Measurements from ENCODE around the gene COL26A1.

Gene COL26A1

GRCh38 chr7:101535351-101535751 is 172.7 kb downstream of the COL26A1 start:
- H3K9ac ChIP-seq (ENCODE audit: low read length in 5 of 5), result no peak overlapping the region
- H3K9me3 ChIP-seq (ENCODE audit: control insufficient read depth in 5 of 5, low read length in 5 of 5), result peaks cover 0 to 5% (median 3%) of the 10 kb centered on the region in 5 donors
- no peaks in the 10 kb centered on the region for H3K36me3 ChIP-seq (ENCODE audit: control insufficient read depth in 5 of 5, insufficient read depth in 5 of 5, low read length in 5 of 5)
- H3K27ac ChIP-seq (ENCODE audit: low read depth, low read length), result no peak overlapping the region
- no peak overlapping the region for H3K4me3 ChIP-seq (ENCODE audit: low read depth in 1 of 5, low read length in 5 of 5)
- peaks cover 0 to 18% (median 10%) of the 10 kb centered on the region in 5 donors for H3K4me1 ChIP-seq (ENCODE audit: control insufficient read depth in 5 of 5, insufficient read depth in 5 of 5, low read length in 5 of 5)
- peaks cover 0 to 4% (median 0%) of the 10 kb centered on the region in 5 donors for H3K27me3 ChIP-seq (ENCODE audit: control insufficient read depth in 5 of 5, insufficient read depth in 4 of 5, low read length in 5 of 5)

DNA sequence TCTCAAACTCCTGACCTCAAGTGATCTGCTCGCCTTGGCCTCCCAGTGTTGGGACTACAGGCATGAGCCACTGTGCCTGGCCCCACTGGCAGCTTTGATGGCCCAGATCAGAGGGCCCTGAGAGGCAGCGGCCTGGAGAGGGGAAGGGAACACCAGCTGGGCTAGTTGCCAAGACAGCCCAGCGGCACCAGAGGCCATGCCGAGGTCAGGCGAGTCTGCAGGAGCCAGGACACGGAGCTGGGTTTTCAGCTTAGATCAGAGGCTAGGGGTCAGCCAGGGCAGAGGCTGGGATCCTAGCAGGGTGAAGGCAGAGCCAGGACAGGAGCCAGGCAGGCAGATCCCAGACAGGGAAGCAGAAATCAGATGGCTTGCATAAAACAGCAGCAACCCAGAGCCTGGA is 173.6 kb downstream of the COL26A1 start:
- Histone ChIP-seq H3K9me3 (ENCODE audit: control insufficient read depth in 5 of 5, low read length in 5 of 5) (peaks cover 0 to 5% (median 3%) of the 10 kb centered on the region in 5 donors), H3K27me3 (ENCODE audit: control insufficient read depth in 5 of 5, insufficient read depth in 4 of 5, low read length in 5 of 5) (peaks cover 0 to 4% (median 0%) of the 10 kb centered on the region in 5 donors), H3K9ac (ENCODE audit: low read length in 5 of 5) (no peak overlapping the region), H3K4me1 (ENCODE audit: control insufficient read depth in 5 of 5, insufficient read depth in 5 of 5, low read length in 5 of 5) (peaks cover 0 to 18% (median 10%) of the 10 kb centered on the region in 5 donors), H3K27ac (ENCODE audit: low read depth, low read length) (no peak overlapping the region), H3K4me3 (ENCODE audit: low read depth in 1 of 5, low read length in 5 of 5) (no peak overlapping the region), H3K36me3 (ENCODE audit: control insufficient read depth in 5 of 5, insufficient read depth in 5 of 5, low read length in 5 of 5) (no peaks in the 10 kb centered on the region)

DNA sequence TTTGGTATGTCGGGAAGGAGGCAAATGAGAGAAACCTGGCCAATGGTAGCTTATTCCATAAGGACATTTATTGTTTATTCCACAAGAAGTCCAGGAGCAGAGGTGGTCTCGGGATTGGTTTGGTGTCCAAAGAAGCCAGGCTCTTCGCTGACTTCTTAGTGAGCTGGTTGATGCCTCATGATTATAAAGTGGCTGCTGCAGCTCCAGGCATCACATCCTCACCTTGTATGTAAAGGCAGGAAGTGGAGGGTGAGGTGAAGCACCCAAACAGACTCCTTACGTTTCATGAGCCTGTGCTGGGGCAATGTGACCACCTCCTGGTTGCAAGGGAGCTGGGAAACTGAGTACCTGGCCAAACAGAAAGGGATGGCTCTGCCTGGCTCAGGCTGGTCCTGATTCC is 174.0 kb downstream of the COL26A1 start:
- H3K27me3 ChIP-seq (ENCODE audit: control insufficient read depth in 5 of 5, insufficient read depth in 4 of 5, low read length in 5 of 5), result peaks cover 0 to 4% (median 0%) of the 10 kb centered on the region in 5 donors
- H3K4me3 ChIP-seq (ENCODE audit: low read depth in 1 of 5, low read length in 5 of 5), result no peak overlapping the region
- no peaks in the 10 kb centered on the region for H3K36me3 ChIP-seq (ENCODE audit: control insufficient read depth in 5 of 5, insufficient read depth in 5 of 5, low read length in 5 of 5)
- peaks cover 0 to 18% (median 10%) of the 10 kb centered on the region in 5 donors for H3K4me1 ChIP-seq (ENCODE audit: control insufficient read depth in 5 of 5, insufficient read depth in 5 of 5, low read length in 5 of 5)
- no peak overlapping the region for H3K9ac ChIP-seq (ENCODE audit: low read length in 5 of 5)
- peaks cover 0 to 5% (median 3%) of the 10 kb centered on the region in 5 donors for H3K9me3 ChIP-seq (ENCODE audit: control insufficient read depth in 5 of 5, low read length in 5 of 5)
- no peak overlapping the region for H3K27ac ChIP-seq (ENCODE audit: low read depth, low read length)

GRCh38 chr7:101537205-101537604 is 174.5 kb downstream of the COL26A1 start:
- Histone ChIP-seq H3K27ac (ENCODE audit: low read depth, low read length) (no peak overlapping the region), H3K9ac (ENCODE audit: low read length in 5 of 5) (no peak overlapping the region), H3K4me3 (ENCODE audit: low read depth in 1 of 5, low read length in 5 of 5) (no peak overlapping the region), H3K9me3 (ENCODE audit: control insufficient read depth in 5 of 5, low read length in 5 of 5) (peaks cover 0 to 5% (median 3%) of the 10 kb centered on the region in 5 donors), H3K27me3 (ENCODE audit: control insufficient read depth in 5 of 5, insufficient read depth in 4 of 5, low read length in 5 of 5) (peaks cover 0 to 4% (median 0%) of the 10 kb centered on the region in 5 donors), H3K36me3 (ENCODE audit: control insufficient read depth in 5 of 5, insufficient read depth in 5 of 5, low read length in 5 of 5) (no peaks in the 10 kb centered on the region), H3K4me1 (ENCODE audit: control insufficient read depth in 5 of 5, insufficient read depth in 5 of 5, low read length in 5 of 5) (peaks cover 0 to 18% (median 10%) of the 10 kb centered on the region in 5 donors)

- Histone ChIP-seq H3K36me3 (ENCODE audit: control insufficient read depth in 5 of 5, insufficient read depth in 5 of 5, low read length in 5 of 5) (no peaks in the 10 kb centered on the region), H3K27ac (ENCODE audit: low read depth, low read length) (no peak overlapping the region), H3K27me3 (ENCODE audit: control insufficient read depth in 5 of 5, insufficient read depth in 4 of 5, low read length in 5 of 5) (peaks cover 0 to 4% (median 0%) of the 10 kb centered on the region in 5 donors), H3K4me3 (ENCODE audit: low read depth in 1 of 5, low read length in 5 of 5) (no peak overlapping the region), H3K9me3 (ENCODE audit: control insufficient read depth in 5 of 5, low read length in 5 of 5) (peaks cover 0 to 5% (median 0%) of the 10 kb centered on the region in 5 donors), H3K9ac (ENCODE audit: low read length in 5 of 5) (no peak overlapping the region), H3K4me1 (ENCODE audit: control insufficient read depth in 5 of 5, insufficient read depth in 5 of 5, low read length in 5 of 5) (peaks cover 0 to 21% (median 10%) of the 10 kb centered on the region in 5 donors)
Observed at GRCh38 chr7:101537935-101538595, 175.4 kb downstream of the COL26A1 start.

- Histone ChIP-seq H3K9me3 (ENCODE audit: control insufficient read depth in 5 of 5, low read length in 5 of 5) (peaks cover 0 to 5% (median 0%) of the 10 kb centered on the region in 5 donors), H3K4me1 (ENCODE audit: control insufficient read depth in 5 of 5, insufficient read depth in 5 of 5, low read length in 5 of 5) (peaks cover 0 to 21% (median 10%) of the 10 kb centered on the region in 5 donors), H3K4me3 (ENCODE audit: low read depth in 1 of 5, low read length in 5 of 5) (no peak overlapping the region), H3K9ac (ENCODE audit: low read length in 5 of 5) (peak overlapping the region in 2 of 5 donors; percentile 14 to 28), H3K27me3 (ENCODE audit: control insufficient read depth in 5 of 5, insufficient read depth in 4 of 5, low read length in 5 of 5) (peaks cover 0 to 2% (median 0%) of the 10 kb centered on the region in 5 donors), H3K27ac (ENCODE audit: low read depth, low read length) (no peak overlapping the region), H3K36me3 (ENCODE audit: control insufficient read depth in 5 of 5, insufficient read depth in 5 of 5, low read length in 5 of 5) (no peaks in the 10 kb centered on the region)
Observed at GRCh38 chr7:101538596-101539459, 176.2 kb downstream of the COL26A1 start.

GRCh38 chr7:101539784-101540183 is 177.1 kb downstream of the COL26A1 start:
- Histone ChIP-seq H3K36me3 (ENCODE audit: control insufficient read depth in 5 of 5, insufficient read depth in 5 of 5, low read length in 5 of 5) (no peaks in the 10 kb centered on the region), H3K4me3 (ENCODE audit: low read depth in 1 of 5, low read length in 5 of 5) (no peak overlapping the region), H3K9ac (ENCODE audit: low read length in 5 of 5) (no peak overlapping the region), H3K9me3 (ENCODE audit: control insufficient read depth in 5 of 5, low read length in 5 of 5) (peaks cover 0 to 5% (median 0%) of the 10 kb centered on the region in 5 donors), H3K27me3 (ENCODE audit: control insufficient read depth in 5 of 5, insufficient read depth in 4 of 5, low read length in 5 of 5) (no peaks in the 10 kb centered on the region), H3K4me1 (ENCODE audit: control insufficient read depth in 5 of 5, insufficient read depth in 5 of 5, low read length in 5 of 5) (peaks cover 0 to 21% (median 10%) of the 10 kb centered on the region in 5 donors), H3K27ac (ENCODE audit: low read depth, low read length) (no peak overlapping the region)

GRCh38 chr7:101542527-101543241 is 180.0 kb downstream of the COL26A1 start:
- H3K27ac ChIP-seq (ENCODE audit: low read depth, low read length), result no peak overlapping the region
- no peak overlapping the region for H3K9ac ChIP-seq (ENCODE audit: low read length in 5 of 5)
- peaks cover 0 to 9% (median 0%) of the 10 kb centered on the region in 5 donors for H3K4me1 ChIP-seq (ENCODE audit: control insufficient read depth in 5 of 5, insufficient read depth in 5 of 5, low read length in 5 of 5)
- H3K4me3 ChIP-seq (ENCODE audit: low read depth in 1 of 5, low read length in 5 of 5), result no peak overlapping the region
- no peaks in the 10 kb centered on the region for H3K9me3 ChIP-seq (ENCODE audit: control insufficient read depth in 5 of 5, low read length in 5 of 5)
- H3K36me3 ChIP-seq (ENCODE audit: control insufficient read depth in 5 of 5, insufficient read depth in 5 of 5, low read length in 5 of 5), result no peaks in the 10 kb centered on the region
- no peaks in the 10 kb centered on the region for H3K27me3 ChIP-seq (ENCODE audit: control insufficient read depth in 5 of 5, insufficient read depth in 4 of 5, low read length in 5 of 5)

DNA sequence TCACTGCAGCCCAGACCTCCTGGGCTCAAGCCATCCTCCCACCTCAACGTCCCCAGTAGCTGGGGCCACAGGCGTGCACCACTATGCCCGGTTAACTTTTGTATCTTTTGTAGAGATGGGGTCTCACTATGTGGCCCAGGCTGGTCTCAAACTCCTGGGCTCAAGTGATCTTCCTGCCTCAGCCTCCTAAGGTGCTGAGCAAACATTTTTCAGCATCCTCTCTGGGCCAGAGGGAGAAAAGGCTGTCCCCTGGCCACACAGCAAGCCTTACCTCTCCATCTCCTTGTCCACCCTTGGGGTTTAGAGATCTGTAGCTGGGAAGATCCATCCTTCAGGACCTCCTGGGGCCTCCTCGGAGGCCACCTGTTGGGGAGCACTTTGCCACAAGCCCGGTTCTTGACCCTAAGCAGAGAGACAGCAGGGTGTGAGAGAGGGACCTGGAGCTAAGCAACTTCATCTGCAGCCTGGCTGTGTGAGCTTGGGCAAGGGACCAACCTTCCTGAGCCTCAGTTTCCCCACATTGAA is 180.6 kb downstream of the COL26A1 start:
- no peaks in the 10 kb centered on the region for H3K36me3 ChIP-seq (ENCODE audit: control insufficient read depth in 5 of 5, insufficient read depth in 5 of 5, low read length in 5 of 5)
- H3K4me1 ChIP-seq (ENCODE audit: control insufficient read depth in 5 of 5, insufficient read depth in 5 of 5, low read length in 5 of 5), result peaks cover 0 to 9% (median 0%) of the 10 kb centered on the region in 5 donors
- H3K27ac ChIP-seq (ENCODE audit: low read depth, low read length), result no peak overlapping the region
- H3K4me3 ChIP-seq (ENCODE audit: low read depth in 1 of 5, low read length in 5 of 5), result no peak overlapping the region
- H3K9ac ChIP-seq (ENCODE audit: low read length in 5 of 5), result no peak overlapping the region
- H3K9me3 ChIP-seq (ENCODE audit: control insufficient read depth in 5 of 5, low read length in 5 of 5), result no peaks in the 10 kb centered on the region
- peaks cover 0 to 5% (median 0%) of the 10 kb centered on the region in 5 donors for H3K27me3 ChIP-seq (ENCODE audit: control insufficient read depth in 5 of 5, insufficient read depth in 4 of 5, low read length in 5 of 5)

All from subcutaneous abdominal adipose tissue (tissue), 5 donors.